GM19397 (cell line): ENCODE data around the gene ABHD11.
"Not testable (repeated sequence)": the region's sequence is repeated elsewhere in the genome, so short reads cannot be mapped to it uniquely, and the experiment has no call there.

ENCODE experiments used
- ATAC-seq: cut with Tn5 transposase; IDR thresholded peaks from one replicate; pipeline ENCODE4 v1.9.1; 2021; ENCODE audit warnings: mild to moderate bottlenecking, moderate library complexity; ENCODE audit not compliant: unreplicated experiment

The ABHD11 gene

GRCh38 chr7:73720443-73720842, 18.2 kb downstream of the ABHD11 start:
- ATAC-seq: not testable (repeated sequence)

GRCh38 chr7:73719806-73720169, 18.8 kb downstream of the ABHD11 start:
- no peak for ATAC-seq

GRCh38 chr7:73718905-73719805, 19.4 kb downstream of the ABHD11 start, which contains the start of gene STX1A:
TSS of gene STX1A (minus strand) at chr7:73719669. CDS start at chr7:73719631, 38 bp downstream.
- peak; percentile 74 for ATAC-seq

DNA sequence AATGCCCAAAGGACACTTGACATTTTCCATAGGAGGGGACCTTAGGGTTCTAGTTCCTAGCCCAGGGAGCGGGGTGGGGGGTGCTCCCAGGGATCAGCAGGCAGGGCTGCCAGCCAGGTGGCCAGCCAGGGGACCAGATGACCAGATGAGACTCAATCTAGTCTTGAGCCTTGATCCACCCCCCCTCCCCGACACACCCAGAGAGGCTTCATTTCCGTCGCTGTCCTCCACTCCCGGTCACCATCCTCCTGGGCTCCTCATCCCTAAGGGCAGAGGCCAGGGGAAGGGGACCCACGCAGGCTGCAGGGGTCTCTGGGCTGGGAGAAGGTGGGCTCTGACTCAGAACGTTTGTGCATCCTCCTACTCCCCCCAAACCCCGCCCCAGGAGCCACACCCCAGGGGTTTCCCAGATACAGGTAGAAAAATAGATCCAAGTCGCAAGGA, 20.1 kb downstream of the ABHD11 start:
- no peak for ATAC-seq

DNA sequence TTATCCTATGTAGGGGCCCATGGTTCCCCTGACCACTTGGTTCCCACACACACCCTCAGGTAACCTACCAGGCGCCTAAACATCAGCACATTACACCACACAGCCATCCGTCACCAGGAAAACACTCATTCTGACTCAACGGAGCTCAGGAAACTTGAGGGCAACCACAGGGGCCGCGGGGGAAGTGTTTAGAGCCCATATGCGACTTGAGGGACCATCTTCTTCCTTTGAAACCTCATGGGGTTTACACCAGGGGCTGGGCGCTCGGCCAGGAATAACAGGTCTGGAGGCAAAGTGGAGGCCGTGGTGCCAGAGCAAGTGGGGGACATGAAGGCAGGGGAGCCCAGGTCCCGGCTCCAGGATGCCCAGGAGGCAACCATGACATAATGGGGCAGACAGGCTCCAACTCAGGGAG, 20.6 kb downstream of the ABHD11 start:
- no peak for ATAC-seq

GRCh38 chr7:73717025-73717807, 21.4 kb downstream of the ABHD11 start:
- no peak for ATAC-seq

DNA sequence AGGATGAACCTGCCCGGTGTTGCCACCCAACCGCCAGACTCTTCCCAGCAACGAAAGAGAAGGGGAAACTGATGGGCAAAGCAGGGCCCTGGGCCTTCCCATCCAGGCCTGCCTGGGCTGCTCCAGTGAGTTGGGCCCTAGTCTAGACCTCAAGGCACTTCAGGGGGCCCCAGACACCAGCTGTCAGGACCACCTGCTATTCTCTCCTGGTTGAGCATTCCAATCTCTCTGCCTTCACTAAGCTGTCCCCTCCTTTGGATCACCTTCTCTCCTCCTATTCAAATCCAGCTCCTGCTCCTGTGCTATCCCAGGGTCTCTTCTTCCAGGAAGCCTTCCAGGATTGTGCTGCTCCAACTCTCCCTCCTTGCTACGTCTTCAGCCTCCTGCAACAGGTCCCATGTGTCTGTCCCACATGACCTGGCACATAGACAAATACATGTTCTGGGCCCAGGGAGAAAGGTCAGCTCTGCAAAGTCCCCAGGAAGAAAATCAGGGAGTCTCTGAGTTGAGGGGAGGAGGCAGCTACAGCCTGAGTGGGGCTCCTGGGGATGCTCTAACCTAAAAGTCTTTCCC, 22.2 kb downstream of the ABHD11 start:
- ATAC-seq: no peak

- ATAC-seq: no peak
These were observed 22.8 kb downstream of the ABHD11 start for GRCh38 chr7:73715648-73716317.

GRCh38 chr7:73713319-73713718, 25.3 kb downstream of the ABHD11 start:
- ATAC-seq: not testable (repeated sequence)

- ATAC-seq: no peak
These were observed 25.8 kb downstream of the ABHD11 start for GRCh38 chr7:73712773-73713172.

GRCh38 chr7:73708961-73709549, 29.5 kb downstream of the ABHD11 start:
- no peak for ATAC-seq

DNA sequence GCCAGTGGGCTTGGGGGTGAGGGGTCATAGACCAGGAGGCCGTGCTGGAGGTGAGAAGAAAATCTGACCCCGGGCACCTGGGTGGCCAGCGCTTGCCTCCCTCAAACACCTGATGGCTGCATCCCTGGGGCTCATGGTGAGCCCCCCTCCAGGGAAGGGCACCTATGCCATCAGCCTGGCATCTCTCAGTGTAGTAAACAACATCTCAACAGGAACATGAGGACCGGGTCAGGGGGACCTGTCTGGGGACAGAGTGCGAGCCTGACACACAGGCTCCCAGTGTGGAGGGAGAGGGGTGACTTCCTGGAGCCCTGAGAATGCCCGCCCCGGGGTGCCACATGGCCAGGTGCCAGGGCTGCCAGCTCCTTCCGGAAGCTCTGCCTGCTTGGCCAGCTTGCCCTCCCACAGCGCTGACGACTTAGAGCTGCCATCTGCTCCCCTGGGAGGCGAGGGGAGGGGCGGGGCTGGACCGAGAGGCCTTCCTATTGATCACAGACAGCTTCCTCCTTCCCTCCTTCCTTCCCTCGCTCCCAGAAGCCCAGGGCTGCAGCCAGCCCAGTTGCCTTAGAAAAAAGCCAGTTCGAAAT, 31.5 kb downstream of the ABHD11 start:
- no peak for ATAC-seq

- no peak for ATAC-seq
These were observed 32.2 kb downstream of the ABHD11 start for GRCh38 chr7:73706126-73707044.

DNA sequence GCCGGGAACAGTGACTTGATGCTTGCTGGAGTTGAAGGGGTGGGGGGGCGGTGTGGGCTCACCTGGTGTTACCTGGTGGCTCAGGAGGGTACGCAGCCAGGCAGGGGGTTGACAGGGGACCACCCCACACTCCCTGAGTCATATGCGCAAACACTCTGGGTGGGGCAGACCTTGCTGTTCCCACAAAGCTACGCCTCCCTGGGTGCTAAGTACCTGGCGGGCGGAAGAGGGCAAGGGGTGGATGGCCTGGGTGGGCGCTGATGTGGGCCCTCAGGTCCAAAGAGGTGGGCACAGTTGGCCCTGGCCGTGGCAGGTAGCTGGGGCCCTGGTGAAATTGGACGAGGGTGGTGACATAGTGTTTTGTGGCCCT, 33.1 kb downstream of the ABHD11 start:
- no peak for ATAC-seq

GRCh38 chr7:73704640-73705550, 33.7 kb downstream of the ABHD11 start:
- no peak for ATAC-seq

- ATAC-seq: no peak
These were observed 34.6 kb downstream of the ABHD11 start for GRCh38 chr7:73703757-73704639.

DNA sequence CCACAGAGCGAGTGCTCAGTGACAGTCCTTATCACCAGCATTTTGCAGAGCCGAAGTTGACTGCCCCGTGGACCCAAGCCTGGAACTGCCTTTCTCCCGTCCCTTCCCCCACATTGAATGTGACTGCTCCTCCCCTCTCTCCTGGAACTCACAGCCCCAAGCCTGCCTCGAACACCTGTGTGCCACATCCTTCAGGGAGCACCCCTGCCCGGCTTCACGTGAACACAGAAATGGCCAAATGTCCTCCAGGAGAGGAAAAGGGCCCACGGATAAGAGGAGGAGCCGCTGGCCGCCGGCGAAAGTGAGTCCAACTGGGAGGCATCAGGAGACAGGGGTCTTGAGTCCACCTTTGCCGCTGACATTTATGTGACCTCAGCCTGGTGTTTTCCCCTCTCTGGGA, 35.4 kb downstream of the ABHD11 start:
- ATAC-seq: no peak
